ENCODE measurements around the gene UBE2I.

The UBE2I gene

DNA sequence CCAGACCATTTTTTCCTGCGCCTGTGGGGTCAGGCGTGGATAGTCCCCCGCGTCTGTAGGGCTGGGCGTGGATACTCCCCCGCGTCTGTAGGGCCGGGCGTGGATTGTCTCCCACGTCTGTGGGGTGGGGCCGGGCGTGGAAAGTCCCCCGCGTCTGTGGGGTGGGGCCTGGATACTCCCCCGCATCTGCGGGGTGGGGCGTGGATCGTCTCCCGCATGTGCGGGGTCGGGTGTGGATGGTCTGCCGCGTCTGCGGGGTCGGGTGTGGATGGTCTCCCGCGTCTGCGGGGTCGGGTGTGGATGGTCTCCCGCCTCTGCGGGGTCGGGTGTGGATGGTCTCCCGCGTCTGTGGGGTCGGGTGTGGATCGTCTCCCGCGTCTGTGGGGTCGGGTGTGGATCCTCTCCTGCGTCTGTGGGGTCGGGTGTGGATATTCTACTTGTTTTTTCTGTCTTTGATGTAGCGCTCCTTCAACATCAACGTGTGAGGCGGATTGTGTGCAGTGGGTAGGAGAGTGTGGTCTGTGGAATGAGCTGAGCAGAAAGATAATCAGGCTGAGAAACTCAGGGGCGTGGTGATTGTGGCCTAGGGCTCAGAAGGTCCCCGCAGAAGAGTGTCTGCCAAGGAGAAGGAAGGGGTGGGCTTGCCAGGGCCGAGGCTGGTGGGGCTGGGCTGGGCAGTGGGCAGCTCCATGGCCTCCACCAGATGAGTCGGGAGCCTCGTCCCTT, 45.5 kb downstream of the UBE2I start:
- H3K27ac ChIP-seq, result no peak overlapping the region
- no peaks in the 10 kb centered on the region for H3K9me3 ChIP-seq (ENCODE audit: low read depth, low read length)
- TF ChIP-seq POLR2AphosphoS5 (IDR thresholded peaks at IDR 0.05; ENCODE audit: borderline replicate concordance, low read depth, low read length), result no peak
- no peak for TF ChIP-seq FOXP2 (optimal IDR thresholded peaks at IDR 0.05; ENCODE audit: control extremely low read depth, extremely low read length, insufficient read depth)
- TF ChIP-seq EZH2 (IDR thresholded peaks at IDR 0.05), result no peak
- H3K4me3 ChIP-seq, result no peak overlapping the region
- DNase-seq (ENCODE audit: low read depth, low spot score), result no peak
- H3K9ac ChIP-seq (ENCODE audit: insufficient read length), result no peak overlapping the region
- no peaks in the 10 kb centered on the region for H3K36me3 ChIP-seq (ENCODE audit: insufficient read depth, low read length)

DNA sequence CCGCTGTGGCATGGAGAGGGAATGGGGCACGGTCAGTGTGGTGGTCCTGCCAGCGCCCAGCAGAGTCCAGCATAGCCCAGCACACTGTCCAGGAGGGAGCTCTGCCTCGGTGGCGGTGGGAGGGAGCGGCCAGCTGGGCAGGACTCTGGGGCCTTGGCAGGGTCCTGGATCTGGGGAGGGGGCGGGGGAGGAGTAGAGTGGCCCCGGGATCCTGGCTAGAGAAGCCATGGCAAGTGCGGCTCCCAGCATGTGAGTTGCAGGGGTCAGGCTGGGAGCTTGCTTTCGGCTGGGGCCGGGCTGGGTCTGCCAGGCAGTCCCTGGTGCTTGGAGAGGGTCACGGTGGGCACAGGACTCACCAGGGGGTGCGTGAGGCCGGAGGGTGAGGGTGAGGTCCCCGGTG, 46.2 kb downstream of the UBE2I start:
- Histone ChIP-seq H3K9me3 (ENCODE audit: low read depth, low read length) (no peaks in the 10 kb centered on the region), H3K27ac (no peak overlapping the region), H3K4me3 (no peak overlapping the region), H3K36me3 (ENCODE audit: insufficient read depth, low read length) (peaks cover under 1% of the 10 kb centered on the region; the same call in 1 of the 2 replicates), H3K9ac (ENCODE audit: insufficient read length) (no peak overlapping the region)
- no peak for DNase-seq (ENCODE audit: low read depth, low spot score)
- TF ChIP-seq POLR2AphosphoS5 (IDR thresholded peaks at IDR 0.05; ENCODE audit: borderline replicate concordance, low read depth, low read length) (no peak), EZH2 (IDR thresholded peaks at IDR 0.05) (no peak), FOXP2 (optimal IDR thresholded peaks at IDR 0.05; ENCODE audit: control extremely low read depth, extremely low read length, insufficient read depth) (no peak)

DNA sequence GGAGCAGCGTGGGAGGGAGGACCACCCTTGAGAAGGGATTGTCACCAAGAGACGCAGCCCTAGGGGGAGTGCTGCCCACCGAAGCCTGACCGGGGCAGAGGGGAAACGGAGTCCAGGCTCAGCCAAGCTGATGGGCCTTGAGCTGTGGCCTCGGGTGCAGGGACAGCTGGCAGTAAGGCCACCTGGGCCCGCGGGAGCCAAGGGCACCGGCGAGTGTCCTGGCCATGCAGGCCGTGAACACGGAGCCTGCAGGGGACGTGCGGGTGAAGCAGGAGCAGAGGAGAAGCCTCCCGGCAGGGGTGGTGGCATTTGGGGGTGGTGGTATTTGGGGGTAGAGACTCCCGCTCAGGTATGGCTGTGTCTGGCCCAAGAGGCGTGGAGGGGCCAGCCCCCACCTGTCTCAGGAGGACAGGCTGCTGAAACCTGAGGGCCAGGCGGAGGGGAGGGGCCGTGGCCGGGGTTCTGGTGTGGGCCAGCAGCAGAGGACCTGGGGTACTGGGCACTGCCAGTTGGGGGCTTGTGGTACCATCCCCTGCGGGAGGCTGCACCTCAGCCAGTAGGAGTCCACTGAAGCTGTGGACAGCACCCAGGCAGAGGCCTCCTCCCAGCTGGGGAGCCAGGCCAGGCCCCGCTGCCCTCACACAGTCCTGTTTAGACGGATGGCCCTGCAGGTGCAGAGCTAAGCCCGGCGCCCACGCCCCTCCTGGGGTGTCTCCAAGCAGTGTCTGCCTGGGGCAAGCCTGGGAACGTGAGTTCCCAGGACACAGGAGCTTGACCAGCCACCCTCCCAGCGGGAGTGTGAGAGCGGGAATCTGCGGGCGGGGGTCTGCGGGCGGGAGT, 46.8 kb downstream of the UBE2I start:
- Histone ChIP-seq H3K9me3 (ENCODE audit: low read depth, low read length) (no peaks in the 10 kb centered on the region), H3K27ac (no peak overlapping the region), H3K4me3 (no peak overlapping the region), H3K36me3 (ENCODE audit: insufficient read depth, low read length) (peaks cover 3% of the 10 kb centered on the region; the same call in 1 of the 2 replicates), H3K9ac (ENCODE audit: insufficient read length) (no peak overlapping the region)
- TF ChIP-seq FOXP2 (optimal IDR thresholded peaks at IDR 0.05; ENCODE audit: control extremely low read depth, extremely low read length, insufficient read depth) (no peak), POLR2AphosphoS5 (IDR thresholded peaks at IDR 0.05; ENCODE audit: borderline replicate concordance, low read depth, low read length) (no peak), EZH2 (IDR thresholded peaks at IDR 0.05) (no peak)
- no peak for DNase-seq (ENCODE audit: low read depth, low spot score)

DNA sequence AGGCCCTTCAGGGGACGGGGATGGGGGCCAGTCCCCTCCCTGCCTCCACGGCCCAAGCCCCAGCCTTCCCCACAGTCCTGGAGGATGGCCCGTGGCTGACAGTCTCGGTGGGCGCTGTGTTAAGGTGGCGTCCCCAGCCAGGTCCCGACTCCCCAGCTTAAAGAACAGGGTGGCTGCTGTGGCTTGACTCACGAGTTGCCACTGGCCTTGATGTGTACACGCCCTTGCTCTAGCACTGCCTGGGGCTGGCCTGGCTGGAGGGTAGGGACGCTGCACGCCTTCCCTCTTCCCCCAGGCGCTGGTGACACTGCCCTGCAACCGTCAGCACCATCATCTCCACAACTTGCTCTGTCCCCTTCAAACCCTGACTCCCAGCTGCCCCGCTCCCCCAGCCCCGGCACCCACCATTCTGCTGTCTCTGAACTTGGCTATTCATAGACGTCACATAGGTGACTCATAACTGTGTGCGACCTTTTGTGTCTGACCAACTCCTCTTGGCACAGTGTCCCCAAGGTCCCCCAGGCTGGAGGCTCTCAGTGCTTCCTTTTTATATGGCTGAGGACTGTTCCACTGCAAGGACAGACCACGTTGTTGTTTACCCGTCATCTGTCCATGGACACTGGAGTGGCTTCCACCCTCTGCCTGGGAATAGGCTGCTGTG, 48.6 kb downstream of the UBE2I start:
- TF ChIP-seq EZH2 (IDR thresholded peaks at IDR 0.05) (no peak), POLR2AphosphoS5 (IDR thresholded peaks at IDR 0.05; ENCODE audit: borderline replicate concordance, low read depth, low read length) (no peak), FOXP2 (optimal IDR thresholded peaks at IDR 0.05; ENCODE audit: control extremely low read depth, extremely low read length, insufficient read depth) (no peak)
- Histone ChIP-seq H3K36me3 (ENCODE audit: insufficient read depth, low read length) (peaks cover 11% of the 10 kb centered on the region; the same call in 1 of the 2 replicates), H3K4me3 (no peak overlapping the region), H3K9ac (ENCODE audit: insufficient read length) (no peak overlapping the region), H3K27ac (0 out of 2 replicates have a peak overlapping the region, but pooled peaks have one; percentile 16), H3K9me3 (ENCODE audit: low read depth, low read length) (no peaks in the 10 kb centered on the region)
- DNase-seq (ENCODE audit: low read depth, low spot score), result no peak

GRCh38 chr16:1361685-1362360, 52.4 kb downstream of the UBE2I start:
- no peak for TF ChIP-seq POLR2AphosphoS5 (IDR thresholded peaks at IDR 0.05; ENCODE audit: borderline replicate concordance, low read depth, low read length)
- no peak for TF ChIP-seq EZH2 (IDR thresholded peaks at IDR 0.05)
- no peak for TF ChIP-seq FOXP2 (optimal IDR thresholded peaks at IDR 0.05; ENCODE audit: control extremely low read depth, extremely low read length, insufficient read depth)
- no peak overlapping the region for H3K9ac ChIP-seq (ENCODE audit: insufficient read length)
- no peak for DNase-seq (ENCODE audit: low read depth, low spot score)
- no peak overlapping the region for H3K27ac ChIP-seq
- H3K36me3 ChIP-seq (ENCODE audit: insufficient read depth, low read length), result peaks cover 39% of the 10 kb centered on the region; the same call in 1 of the 2 replicates
- H3K9me3 ChIP-seq (ENCODE audit: low read depth, low read length), result no peaks in the 10 kb centered on the region
- no peak overlapping the region for H3K4me3 ChIP-seq

GRCh38 chr16:1362807-1363206, 53.4 kb downstream of the UBE2I start:
- Histone ChIP-seq H3K9me3 (ENCODE audit: low read depth, low read length) (no peaks in the 10 kb centered on the region), H3K4me3 (no peak overlapping the region), H3K27ac (no peak overlapping the region), H3K36me3 (ENCODE audit: insufficient read depth, low read length) (peaks cover 39% of the 10 kb centered on the region; the same call in 1 of the 2 replicates), H3K9ac (ENCODE audit: insufficient read length) (no peak overlapping the region)
- TF ChIP-seq FOXP2 (optimal IDR thresholded peaks at IDR 0.05; ENCODE audit: control extremely low read depth, extremely low read length, insufficient read depth) (no peak), POLR2AphosphoS5 (IDR thresholded peaks at IDR 0.05; ENCODE audit: borderline replicate concordance, low read depth, low read length) (no peak), EZH2 (IDR thresholded peaks at IDR 0.05) (no peak)
- DNase-seq (ENCODE audit: low read depth, low spot score), result no peak

DNA sequence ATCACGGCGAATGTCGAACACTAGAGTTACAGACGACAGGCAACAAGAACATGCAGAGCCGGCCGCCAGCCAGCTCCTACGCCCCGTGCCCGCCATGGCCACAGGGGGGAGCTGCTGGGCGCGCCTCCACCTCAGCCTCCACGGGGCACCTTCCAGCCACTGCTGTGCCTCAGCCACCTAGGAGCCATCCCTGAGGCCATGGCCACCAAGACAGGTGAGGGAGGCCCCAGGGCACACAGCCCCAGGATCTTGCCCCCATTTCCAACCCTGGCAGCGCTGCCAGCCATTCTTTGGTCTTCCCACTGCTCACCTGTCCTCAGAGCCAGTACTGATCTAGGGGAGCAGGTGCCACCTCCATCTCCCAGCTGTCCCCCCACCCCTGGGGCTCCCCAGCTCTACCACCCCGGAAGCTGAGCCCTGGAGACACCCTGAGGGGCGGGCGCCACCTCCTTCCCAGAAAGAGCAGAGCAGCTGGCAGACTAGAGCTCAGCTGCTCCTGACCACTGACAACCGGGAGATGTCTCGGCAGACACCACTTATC, 54.1 kb downstream of the UBE2I start:
- no peak for DNase-seq (ENCODE audit: low read depth, low spot score)
- Histone ChIP-seq H3K4me3 (no peak overlapping the region), H3K36me3 (ENCODE audit: insufficient read depth, low read length) (peaks cover 39% of the 10 kb centered on the region; the same call in 1 of the 2 replicates), H3K9me3 (ENCODE audit: low read depth, low read length) (no peaks in the 10 kb centered on the region), H3K9ac (ENCODE audit: insufficient read length) (no peak overlapping the region), H3K27ac (no peak overlapping the region)
- TF ChIP-seq POLR2AphosphoS5 (IDR thresholded peaks at IDR 0.05; ENCODE audit: borderline replicate concordance, low read depth, low read length), result no peak
- no peak for TF ChIP-seq EZH2 (IDR thresholded peaks at IDR 0.05)
- TF ChIP-seq FOXP2 (optimal IDR thresholded peaks at IDR 0.05; ENCODE audit: control extremely low read depth, extremely low read length, insufficient read depth), result no peak

Measured in SK-N-MC (cell line).